ENCODE data around the gene ATP13A5.

ATP13A5 gene

DNA sequence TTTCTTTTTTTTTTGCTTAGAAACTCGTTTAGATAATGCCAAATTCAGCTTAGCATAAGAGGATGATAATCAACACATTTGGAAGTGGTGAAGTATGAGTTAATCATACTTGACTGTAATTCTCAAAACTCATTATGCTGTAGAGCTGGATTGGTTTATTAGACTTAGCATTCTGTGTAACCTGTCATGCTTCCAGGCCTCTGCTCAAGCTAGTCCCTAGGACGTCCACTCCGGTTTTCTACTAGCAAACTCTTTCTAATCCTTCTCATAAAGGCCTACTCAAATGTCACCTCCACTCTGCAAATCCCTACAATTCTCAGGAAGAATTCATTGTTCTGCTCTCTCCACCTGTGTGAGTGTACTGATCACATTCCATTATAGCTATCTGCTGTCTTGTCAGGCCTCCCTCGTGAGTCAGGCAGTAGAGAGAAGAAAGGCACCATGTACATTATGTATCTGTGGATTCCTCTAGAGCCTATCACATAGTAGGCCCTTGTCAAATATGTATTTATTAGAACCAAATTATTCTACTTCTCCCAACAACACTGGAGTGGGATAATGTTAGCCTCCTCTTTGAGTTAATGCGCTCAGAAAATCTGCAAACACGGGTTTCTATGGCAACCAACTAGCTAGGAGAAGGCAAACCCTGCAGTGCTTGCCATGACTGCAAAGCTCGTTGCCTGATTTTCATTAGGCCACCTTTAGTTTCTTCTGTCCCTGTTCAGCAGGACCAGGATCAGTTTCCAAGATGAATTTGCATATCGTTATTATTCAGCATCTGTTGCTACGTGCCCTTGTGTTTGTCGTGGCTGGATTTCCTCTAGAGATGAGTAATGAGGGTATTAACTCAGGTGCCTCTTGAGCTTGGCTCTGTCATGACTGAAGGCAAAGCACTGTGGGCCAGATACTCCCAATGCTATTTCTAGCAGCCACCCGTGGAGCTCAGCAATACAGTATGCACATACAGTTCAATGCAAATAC lies 30.7 kb downstream of the ATP13A5 start:
- TF ChIP-seq, protein P1, sequence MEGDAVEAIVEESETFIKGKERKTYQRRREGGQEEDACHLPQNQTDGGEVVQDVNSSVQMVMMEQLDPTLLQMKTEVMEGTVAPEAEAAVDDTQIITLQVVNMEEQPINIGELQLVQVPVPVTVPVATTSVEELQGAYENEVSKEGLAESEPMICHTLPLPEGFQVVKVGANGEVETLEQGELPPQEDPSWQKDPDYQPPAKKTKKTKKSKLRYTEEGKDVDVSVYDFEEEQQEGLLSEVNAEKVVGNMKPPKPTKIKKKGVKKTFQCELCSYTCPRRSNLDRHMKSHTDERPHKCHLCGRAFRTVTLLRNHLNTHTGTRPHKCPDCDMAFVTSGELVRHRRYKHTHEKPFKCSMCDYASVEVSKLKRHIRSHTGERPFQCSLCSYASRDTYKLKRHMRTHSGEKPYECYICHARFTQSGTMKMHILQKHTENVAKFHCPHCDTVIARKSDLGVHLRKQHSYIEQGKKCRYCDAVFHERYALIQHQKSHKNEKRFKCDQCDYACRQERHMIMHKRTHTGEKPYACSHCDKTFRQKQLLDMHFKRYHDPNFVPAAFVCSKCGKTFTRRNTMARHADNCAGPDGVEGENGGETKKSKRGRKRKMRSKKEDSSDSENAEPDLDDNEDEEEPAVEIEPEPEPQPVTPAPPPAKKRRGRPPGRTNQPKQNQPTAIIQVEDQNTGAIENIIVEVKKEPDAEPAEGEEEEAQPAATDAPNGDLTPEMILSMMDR (IDR thresholded peaks at IDR 0.05; ENCODE audit: insufficient read depth, low read depth, low read length, missing control alignments) = no peak
- DNase-seq (ENCODE audit: low read depth) = peak; percentile 78
- H3K4me3 ChIP-seq (ENCODE audit: low read length) = no peak overlapping the region

DNA sequence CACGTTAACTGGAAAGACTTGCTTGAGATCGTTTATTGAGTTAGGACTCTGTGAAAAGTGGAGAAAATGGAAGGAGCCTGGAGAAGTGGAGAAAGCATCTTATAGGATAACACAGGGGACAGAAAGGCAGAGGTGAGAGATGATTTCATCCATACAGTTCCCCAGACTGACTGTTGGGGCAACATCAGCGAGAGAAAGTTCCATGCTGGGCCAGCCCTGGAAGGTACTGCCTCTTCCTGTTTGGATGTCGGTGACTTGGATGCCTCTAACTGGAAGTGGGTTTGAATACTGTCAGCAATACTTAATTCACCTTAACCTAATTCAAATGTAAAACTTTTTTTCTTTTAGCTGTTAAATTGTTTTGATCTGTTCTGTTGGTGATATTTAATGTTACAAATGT lies 32.3 kb downstream of the ATP13A5 start:
- TF ChIP-seq, protein P1 (IDR thresholded peaks at IDR 0.05; ENCODE audit: insufficient read depth, low read depth, low read length, missing control alignments) = no peak
- no peak for DNase-seq (ENCODE audit: low read depth)
- no peak overlapping the region for H3K4me3 ChIP-seq (ENCODE audit: low read length)

DNA sequence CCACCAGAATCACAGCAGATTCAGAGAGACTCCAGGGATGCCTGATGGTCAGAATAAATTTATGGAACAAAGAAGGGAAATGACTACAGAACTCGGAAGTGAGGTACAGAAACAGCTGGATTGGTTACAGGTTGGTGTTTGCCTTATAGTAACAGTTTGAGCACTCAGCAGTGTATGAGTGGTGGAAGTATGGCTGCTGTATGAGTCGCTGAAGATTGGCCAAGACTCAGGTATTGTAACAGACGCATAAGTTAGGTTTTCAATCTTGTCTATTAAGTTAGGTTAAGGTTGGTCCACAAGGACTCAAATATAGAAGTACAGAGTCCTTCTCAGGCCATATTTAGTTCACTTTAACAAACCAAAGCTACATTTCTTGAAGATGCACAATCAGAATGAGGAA lies 33.1 kb downstream of the ATP13A5 start:
- peak; percentile 67 for DNase-seq (ENCODE audit: low read depth)
- no peak overlapping the region for H3K4me3 ChIP-seq (ENCODE audit: low read length)
- TF ChIP-seq, protein P1 (IDR thresholded peaks at IDR 0.05; ENCODE audit: insufficient read depth, low read depth, low read length, missing control alignments) = no peak

DNA sequence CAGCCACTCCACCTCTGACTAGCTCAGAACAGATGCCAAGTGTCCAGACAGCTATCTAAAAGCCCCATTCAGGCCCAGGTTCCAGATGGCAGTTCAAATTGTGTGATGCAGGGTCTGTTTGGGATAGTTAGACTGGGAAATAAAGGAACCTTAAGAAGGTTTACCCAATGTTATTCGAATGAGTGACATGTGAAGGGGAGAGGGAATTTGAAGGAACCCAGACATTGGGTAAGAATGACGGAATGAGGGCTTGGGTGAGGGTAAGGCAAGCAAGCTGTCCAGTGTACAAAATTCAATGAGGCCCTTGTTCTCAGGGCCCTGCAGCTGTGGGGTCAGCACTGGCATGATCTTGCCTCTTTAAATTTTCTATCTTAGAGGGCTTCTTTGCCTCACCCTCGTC lies 34.1 kb downstream of the ATP13A5 start:
- TF ChIP-seq, protein P1 (IDR thresholded peaks at IDR 0.05; ENCODE audit: insufficient read depth, low read depth, low read length, missing control alignments) = no peak
- no peak for DNase-seq (ENCODE audit: low read depth)
- no peak overlapping the region for H3K4me3 ChIP-seq (ENCODE audit: low read length)

DNA sequence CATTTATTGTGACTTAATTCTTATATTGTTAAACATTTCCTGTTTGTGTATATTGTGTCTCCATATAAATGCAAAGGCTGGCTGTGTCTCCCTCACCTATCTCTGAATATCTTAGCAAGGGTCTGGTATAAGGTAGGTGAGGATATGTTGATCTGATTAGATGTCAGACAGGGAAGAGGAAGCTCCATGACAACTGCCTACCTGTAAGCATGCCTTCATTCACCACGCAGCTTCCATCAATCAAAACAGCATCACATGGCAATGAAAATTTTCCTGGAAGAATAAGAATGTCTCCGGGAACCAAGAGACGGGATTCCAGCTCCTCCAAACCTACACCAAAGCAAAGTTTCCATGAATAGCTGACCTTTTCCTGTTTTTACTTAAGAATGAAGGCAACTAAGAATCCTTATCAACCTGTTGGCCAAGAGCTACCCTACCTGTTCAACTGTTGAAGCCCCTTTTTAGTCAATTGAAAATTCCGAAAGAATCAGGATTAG lies 34.8 kb downstream of the ATP13A5 start:
- H3K4me3 ChIP-seq (ENCODE audit: low read length) = no peak overlapping the region
- TF ChIP-seq, protein P1 (IDR thresholded peaks at IDR 0.05; ENCODE audit: insufficient read depth, low read depth, low read length, missing control alignments) = no peak
- DNase-seq (ENCODE audit: low read depth) = no peak

DNA sequence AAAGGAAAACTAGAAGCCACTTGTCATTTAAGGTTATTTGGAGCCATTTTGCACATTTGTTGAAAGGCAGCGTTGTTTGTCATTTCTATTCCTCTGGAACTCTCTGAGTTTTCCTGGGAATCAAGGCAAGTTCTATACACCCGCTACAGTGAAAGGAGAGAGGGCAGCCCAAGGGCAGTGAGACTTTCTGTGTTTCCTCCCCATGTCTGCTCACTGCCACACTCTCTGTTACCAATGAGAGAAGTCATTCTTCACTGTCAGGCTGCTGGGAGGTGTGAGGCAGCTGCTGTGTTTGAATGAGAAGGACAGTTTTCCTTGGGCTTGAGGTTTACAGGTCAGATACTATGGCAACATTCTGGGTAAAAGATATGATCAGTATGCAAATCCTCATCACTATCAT lies 36.0 kb downstream of the ATP13A5 start:
- no peak overlapping the region for H3K4me3 ChIP-seq (ENCODE audit: low read length)
- DNase-seq (ENCODE audit: low read depth) = no peak
- TF ChIP-seq, protein P1 (IDR thresholded peaks at IDR 0.05; ENCODE audit: insufficient read depth, low read depth, low read length, missing control alignments) = no peak

Measured in epithelial cell of esophagus (primary cell).